Ishikawa (cell line): Measurements from ENCODE around the gene DEGS2.

ENCODE experiments used
- CEBPB ChIP-seq: IDR thresholded peaks from 2 replicates; pipeline ENCODE4 v1.6.1; 2012
- EGR1 ChIP-seq: IDR thresholded peaks from 2 replicates; pipeline ENCODE4 v1.6.1; 2012
- EP300 ChIP-seq: IDR thresholded peaks from 2 replicates; pipeline ENCODE4 v1.6.1; 2012; ENCODE audit warnings: borderline replicate concordance
- NFIC ChIP-seq: IDR thresholded peaks from 2 replicates; pipeline ENCODE4 v1.6.1; 2012
- REST ChIP-seq: IDR thresholded peaks from 2 replicates; pipeline ENCODE4 v1.6.1; 2012; ENCODE audit warnings: low read depth, mild to moderate bottlenecking
- TAF1 ChIP-seq: IDR thresholded peaks from 2 replicates; pipeline ENCODE4 v1.6.1; 2012; ENCODE audit warnings: low read depth, mild to moderate bottlenecking
- TCF12 ChIP-seq: IDR thresholded peaks from 2 replicates; pipeline ENCODE4 v1.6.1; 2012; ENCODE audit warnings: low read depth
- TEAD4 ChIP-seq: IDR thresholded peaks from 2 replicates; pipeline ENCODE4 v1.6.1; 2012
- USF1 ChIP-seq: IDR thresholded peaks from 2 replicates; pipeline ENCODE4 v1.6.1; 2012
- YY1 ChIP-seq: IDR thresholded peaks from 2 replicates; pipeline ENCODE4 v1.6.1; 2012; ENCODE audit warnings: low read depth
- ZBTB7A ChIP-seq: IDR thresholded peaks from 2 replicates; pipeline ENCODE4 v1.6.1; 2012; ENCODE audit warnings: low read depth
- TF ChIP-seq, protein P1 (sequence below): IDR thresholded peaks from 2 replicates; pipeline ENCODE4 v1.6.1; 2012

DNA sequence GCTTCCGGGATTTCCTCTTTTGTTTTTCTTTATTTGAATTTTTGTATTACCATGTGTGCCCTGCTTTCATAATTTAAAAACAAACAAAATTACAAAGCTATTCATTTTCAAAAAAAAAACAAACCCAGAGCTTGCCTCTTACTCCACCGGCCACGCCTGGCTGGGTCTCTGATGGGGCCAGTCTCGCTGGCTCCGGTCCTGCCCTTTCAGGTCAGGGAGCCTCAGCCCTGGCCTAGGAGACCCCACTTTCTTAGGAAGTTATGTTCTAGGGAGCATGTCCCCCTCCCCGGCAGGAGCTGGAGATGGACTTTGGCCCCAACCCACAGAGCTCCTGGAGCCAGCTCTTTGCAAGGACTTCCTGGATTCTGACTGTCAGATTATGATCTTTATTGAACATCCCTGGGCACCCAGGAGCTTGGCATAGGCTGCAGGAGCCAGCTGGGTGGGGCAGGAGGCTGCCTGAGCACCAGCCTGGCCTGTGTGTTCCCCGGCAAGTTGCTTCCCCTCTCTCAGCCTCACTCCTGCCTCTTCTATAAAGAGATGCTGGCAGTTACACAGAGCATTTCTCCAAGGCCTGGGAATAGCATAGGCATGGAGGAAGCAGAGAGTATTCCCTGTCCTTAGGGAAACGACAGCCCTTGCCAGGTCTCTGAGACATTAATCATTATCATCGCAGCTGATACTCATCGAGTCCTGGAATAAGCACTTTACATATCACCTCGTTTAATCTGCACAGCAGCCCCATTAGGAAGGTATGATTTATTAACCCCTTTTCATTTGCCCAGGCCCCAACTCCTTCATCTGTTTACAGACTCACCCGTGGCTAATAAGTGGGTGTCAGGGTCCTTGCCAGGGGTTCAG is 3.5 kb downstream of the DEGS2 start:
- TF ChIP-seq TEAD4 (no peak), ZBTB7A (no peak), EP300 (no peak), USF1 (no peak), YY1 (no peak), EGR1 (no peak), REST (no peak), NFIC (no peak), CEBPB (no peak), TCF12 (no peak), TAF1 (no peak)
- TF ChIP-seq, protein P1, sequence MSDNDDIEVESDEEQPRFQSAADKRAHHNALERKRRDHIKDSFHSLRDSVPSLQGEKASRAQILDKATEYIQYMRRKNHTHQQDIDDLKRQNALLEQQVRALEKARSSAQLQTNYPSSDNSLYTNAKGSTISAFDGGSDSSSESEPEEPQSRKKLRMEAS = no peak
